ENCODE data around the gene JAG2.

The JAG2 gene

GRCh38 chr14:105139831-105140239, 28.7 kb downstream of the JAG2 start:
- no peak overlapping the region for H3K4me3 ChIP-seq (replicated peaks; ENCODE audit: low read depth, low read length)
- no peak for DNase-seq (ENCODE audit: extremely low read depth, low read depth)
- no peak for TF ChIP-seq CTCF (IDR thresholded peaks at IDR 0.05; ENCODE audit: low read depth, low read length, missing control alignments)

GRCh38 chr14:105139212-105139825, 29.3 kb downstream of the JAG2 start:
- no peak for DNase-seq (ENCODE audit: extremely low read depth, low read depth)
- TF ChIP-seq CTCF (IDR thresholded peaks at IDR 0.05; ENCODE audit: low read depth, low read length, missing control alignments), result no peak
- H3K4me3 ChIP-seq (replicated peaks; ENCODE audit: low read depth, low read length), result no peak overlapping the region

- H3K4me3 ChIP-seq (replicated peaks; ENCODE audit: low read depth, low read length), result no peak overlapping the region
- no peak for TF ChIP-seq CTCF (IDR thresholded peaks at IDR 0.05; ENCODE audit: low read depth, low read length, missing control alignments)
- DNase-seq (ENCODE audit: extremely low read depth, low read depth), result no peak
Measured at GRCh38 chr14:105138551-105139111, 29.9 kb downstream of the JAG2 start.

GRCh38 chr14:105138021-105138541, 30.5 kb downstream of the JAG2 start:
- H3K4me3 ChIP-seq (replicated peaks; ENCODE audit: low read depth, low read length), result no peak overlapping the region
- TF ChIP-seq CTCF (IDR thresholded peaks at IDR 0.05; ENCODE audit: low read depth, low read length, missing control alignments), result no peak

GRCh38 chr14:105137481-105138020, 31.0 kb downstream of the JAG2 start:
- DNase-seq (ENCODE audit: extremely low read depth, low read depth), result no peak

More at GRCh38 chr14:105138021-105138541, 30.5 kb downstream of the JAG2 start:
- DNase-seq (ENCODE audit: extremely low read depth, low read depth), result no peak

More at GRCh38 chr14:105137481-105138020, 31.0 kb downstream of the JAG2 start:
- no peak overlapping the region for H3K4me3 ChIP-seq (replicated peaks; ENCODE audit: low read depth, low read length)
- no peak for TF ChIP-seq CTCF (IDR thresholded peaks at IDR 0.05; ENCODE audit: low read depth, low read length, missing control alignments)

Data from HFF-Myc (cell line).